Coronary artery (tissue), 2 donors: ENCODE results near the gene CTPS2.
"Not testable (repeated sequence)": the region's sequence is repeated elsewhere in the genome, so short reads cannot be mapped to it uniquely, and the experiment has no call there.

Experiments
- DNase-seq: peaks from one replicate; pipeline ENCODE4 v3.0.0-alpha.2; 2017; ENCODE audit warnings: low spot score
- H3K27ac ChIP-seq, 2 donors: fragments of 200-600 bp; sonication (generic); one replicate each; pipeline ENCODE4 v1.5.1; 2016 to 2019
- H3K4me3 ChIP-seq: fragments of 200-600 bp; sonication (generic); 2 replicates; pipeline ENCODE4 v1.5.1; 2016; ENCODE audit warnings: mild to moderate bottlenecking, moderate library complexity
- CTCF ChIP-seq: fragments of 200-600 bp; sonication (generic); IDR thresholded peaks from one replicate; pipeline ENCODE4 v1.5.1; 2019; ENCODE audit warnings: antibody characterized with exemption

Gene CTPS2

GRCh38 chrX:16578218-16578617 is 134.3 kb downstream of the CTPS2 start:
- H3K4me3 ChIP-seq = no peak overlapping the region
- no peak for DNase-seq
- no peak overlapping the region for H3K27ac ChIP-seq
- TF ChIP-seq CTCF = no peak

- TF ChIP-seq CTCF = no peak
- no peak overlapping the region for H3K27ac ChIP-seq
- H3K4me3 ChIP-seq = no peak overlapping the region
- no peak for DNase-seq
These were observed 134.9 kb downstream of the CTPS2 start for GRCh38 chrX:16577483-16578029.

GRCh38 chrX:16575388-16575787 is 137.1 kb downstream of the CTPS2 start:
- DNase-seq, H3K4me3 ChIP-seq, H3K27ac ChIP-seq: not testable (repeated sequence)

GRCh38 chrX:16573781-16574180 is 138.7 kb downstream of the CTPS2 start:
- H3K27ac ChIP-seq = no peak overlapping the region
- TF ChIP-seq CTCF = no peak
- no peak for DNase-seq
- no peak overlapping the region for H3K4me3 ChIP-seq

- DNase-seq = no peak
- no peak for TF ChIP-seq CTCF
- Histone ChIP-seq H3K4me3 (no peak overlapping the region), H3K27ac (no peak overlapping the region)
These were observed 144.8 kb downstream of the CTPS2 start for GRCh38 chrX:16567681-16568080.

- no peak overlapping the region for H3K27ac ChIP-seq
- TF ChIP-seq CTCF = no peak
- H3K4me3 ChIP-seq = no peak overlapping the region
- DNase-seq = no peak
These were observed 145.9 kb downstream of the CTPS2 start for GRCh38 chrX:16566571-16566970.

- DNase-seq = no peak
- H3K27ac ChIP-seq = no peak overlapping the region
- no peak for TF ChIP-seq CTCF
- no peak overlapping the region for H3K4me3 ChIP-seq
These were observed 152.3 kb downstream of the CTPS2 start for GRCh38 chrX:16560173-16560572.

- DNase-seq = no peak
- H3K4me3 ChIP-seq = no peak overlapping the region
- H3K27ac ChIP-seq = no peak overlapping the region
- TF ChIP-seq CTCF = no peak
These were observed 153.3 kb downstream of the CTPS2 start for GRCh38 chrX:16559206-16559619.
